Muscle layer of duodenum (tissue), 2 donors: ENCODE data around the gene TTC9C.
"Not testable (repeated sequence)": the region's sequence is repeated elsewhere in the genome, so short reads cannot be mapped to it uniquely, and the experiment has no call there.

ENCODE experiments used
- H3K27ac ChIP-seq: one replicate; pipeline ENCODE4 v1.7.0; 2013; ENCODE audit warnings: mild to moderate bottlenecking, low read length
- H3K27me3 ChIP-seq: one replicate; pipeline ENCODE4 v1.7.0; 2013; ENCODE audit warnings: low read depth, mild to moderate bottlenecking, control low read depth, low read length
- H3K36me3 ChIP-seq, 2 donors: one replicate each; pipeline ENCODE4 v1.7.0; 2013; ENCODE audit warnings: low read length in 2 of 2, control low read depth in 1 of 2, mild to moderate bottlenecking in 1 of 2; ENCODE audit not compliant: insufficient read depth in 2 of 2, control insufficient read depth in 1 of 2
- H3K4me1 ChIP-seq, 2 donors: one replicate each; pipeline ENCODE4 v1.7.0; 2013; ENCODE audit warnings: low read length in 2 of 2, mild to moderate bottlenecking in 2 of 2, control low read depth in 1 of 2, moderate library complexity in 1 of 2; ENCODE audit not compliant: insufficient read depth in 2 of 2, control insufficient read depth in 1 of 2
- H3K4me3 ChIP-seq, 2 donors: one replicate each; pipeline ENCODE4 v1.7.0; 2013; ENCODE audit warnings: low read length in 2 of 2, low read depth in 1 of 2, mild to moderate bottlenecking in 1 of 2
- H3K9me3 ChIP-seq, 2 donors: one replicate each; pipeline ENCODE4 v1.7.0; 2013; ENCODE audit warnings: low read length in 2 of 2, control low read depth in 1 of 2, mild to moderate bottlenecking in 1 of 2; ENCODE audit not compliant: control insufficient read depth in 1 of 2
- donor health status: healthy.

Gene TTC9C

GRCh38 chr11:62726156-62726914 lies 2.0 kb upstream of the TTC9C start:
- Histone ChIP-seq H3K4me1 (peaks cover 4 to 46% of the 10 kb centered on the region in 2 donors), H3K9me3 (no peaks in the 10 kb centered on the region)

GRCh38 chr11:62726915-62727164 lies 1.4 kb upstream of the TTC9C start:
- Histone ChIP-seq H3K36me3 (peaks cover 22 to 23% of the 10 kb centered on the region in 2 donors), H3K4me1 (peaks cover 4 to 48% of the 10 kb centered on the region in 2 donors), H3K4me3 (peak overlapping the region; percentile 92 to 96), H3K27ac (peak overlapping the region; percentile 87), H3K9me3 (no peaks in the 10 kb centered on the region), H3K27me3 (no peaks in the 10 kb centered on the region)

More at GRCh38 chr11:62726156-62726914, 2.0 kb upstream of the TTC9C start:
- H3K27ac ChIP-seq, result peak overlapping the region; percentile 87
- peak overlapping the region; percentile 92 to 96 for H3K4me3 ChIP-seq
- no peaks in the 10 kb centered on the region for H3K27me3 ChIP-seq
- H3K36me3 ChIP-seq, result peaks cover 26 to 27% of the 10 kb centered on the region in 2 donors

GRCh38 chr11:62727165-62727871 lies 968 bp upstream of the TTC9C start, which contains the start of gene HNRNPUL2:
HNRNPUL2 (minus strand) TSS chr11:62727457; CDS start chr11:62727156, 301 bp downstream.
- Histone ChIP-seq H3K4me3 (peak within 1 kb of the TSS; percentile 92 to 96), H3K27ac (peak within 1 kb of the TSS; percentile 99), H3K4me1 (peaks cover 4 to 48% of the 10 kb centered on the region in 2 donors), H3K27me3 (no peaks in the 10 kb centered on the region), H3K36me3 (peaks cover 18% of the 10 kb centered on the region in 2 donors), H3K9me3 (no peaks in the 10 kb centered on the region)

- H3K27ac ChIP-seq, result peak overlapping the region; percentile 99
- H3K36me3 ChIP-seq, result peaks cover 13% of the 10 kb centered on the region in 2 donors
- H3K4me3 ChIP-seq, result peak overlapping the region; percentile 92 to 96
- H3K27me3 ChIP-seq, result no peaks in the 10 kb centered on the region
- peaks cover 4 to 48% of the 10 kb centered on the region in 2 donors for H3K4me1 ChIP-seq
- H3K9me3 ChIP-seq, result no peaks in the 10 kb centered on the region
Observed at GRCh38 chr11:62727872-62728170, 465 bp upstream of the TTC9C start.

GRCh38 chr11:62730076-62730475 lies 1.8 kb downstream of the TTC9C start:
- not testable (repeated sequence) for H3K27ac ChIP-seq, H3K9me3 ChIP-seq, H3K27me3 ChIP-seq
- peak overlapping the region in 1 of 2 donors; percentile 42 for H3K4me3 ChIP-seq
- H3K36me3 ChIP-seq, result peaks cover 8 to 11% of the 10 kb centered on the region in 2 donors
- peaks cover 4 to 30% of the 10 kb centered on the region in 2 donors for H3K4me1 ChIP-seq

- H3K27me3 ChIP-seq, result no peaks in the 10 kb centered on the region
- peaks cover 14 to 19% of the 10 kb centered on the region in 2 donors for H3K36me3 ChIP-seq
- H3K4me1 ChIP-seq, result peaks cover 0 to 18% of the 10 kb centered on the region in 2 donors
- no peak overlapping the region for H3K27ac ChIP-seq
- no peaks in the 10 kb centered on the region for H3K9me3 ChIP-seq
- H3K4me3 ChIP-seq, result no peak overlapping the region
Observed at GRCh38 chr11:62732830-62733229, 4.5 kb downstream of the TTC9C start.

GRCh38 chr11:62737196-62737595 lies 8.9 kb downstream of the TTC9C start:
- H3K27ac ChIP-seq, result no peak overlapping the region
- no peak overlapping the region for H3K4me3 ChIP-seq
- H3K4me1 ChIP-seq, result no peaks in the 10 kb centered on the region
- H3K36me3 ChIP-seq, result peaks cover 23 to 41% of the 10 kb centered on the region in 2 donors
- H3K9me3 ChIP-seq, result no peaks in the 10 kb centered on the region
- H3K27me3 ChIP-seq, result no peaks in the 10 kb centered on the region

- Histone ChIP-seq H3K36me3 (peaks cover 0 to 8% of the 10 kb centered on the region in 2 donors), H3K9me3 (no peaks in the 10 kb centered on the region), H3K4me3 (no peak overlapping the region), H3K27me3 (no peaks in the 10 kb centered on the region), H3K27ac (no peak overlapping the region), H3K4me1 (peaks cover 0 to 4% of the 10 kb centered on the region in 2 donors)
Observed at GRCh38 chr11:62747475-62748160, 19.3 kb downstream of the TTC9C start.

GRCh38 chr11:62749931-62750330 lies 21.6 kb downstream of the TTC9C start:
- not testable (repeated sequence) for H3K27ac ChIP-seq, H3K4me3 ChIP-seq
- peaks cover 5 to 17% of the 10 kb centered on the region in 2 donors for H3K4me1 ChIP-seq

GRCh38 chr11:62752177-62752785 lies 24.0 kb downstream of the TTC9C start:
- Histone ChIP-seq H3K27ac (no peak overlapping the region), H3K9me3 (no peaks in the 10 kb centered on the region), H3K27me3 (no peaks in the 10 kb centered on the region), H3K4me1 (peaks cover 5 to 17% of the 10 kb centered on the region in 2 donors), H3K36me3 (peaks cover 0 to 11% of the 10 kb centered on the region in 2 donors), H3K4me3 (no peak overlapping the region)

More at GRCh38 chr11:62749931-62750330, 21.6 kb downstream of the TTC9C start:
- H3K36me3 ChIP-seq, result peaks cover 0 to 11% of the 10 kb centered on the region in 2 donors
- H3K9me3 ChIP-seq, H3K27me3 ChIP-seq: not testable (repeated sequence)
